ENCODE measurements around the gene SUPT4H1.
"Not testable (repeated sequence)": the region's sequence is repeated elsewhere in the genome, so short reads cannot be mapped to it uniquely, and the experiment has no call there.

DNA sequence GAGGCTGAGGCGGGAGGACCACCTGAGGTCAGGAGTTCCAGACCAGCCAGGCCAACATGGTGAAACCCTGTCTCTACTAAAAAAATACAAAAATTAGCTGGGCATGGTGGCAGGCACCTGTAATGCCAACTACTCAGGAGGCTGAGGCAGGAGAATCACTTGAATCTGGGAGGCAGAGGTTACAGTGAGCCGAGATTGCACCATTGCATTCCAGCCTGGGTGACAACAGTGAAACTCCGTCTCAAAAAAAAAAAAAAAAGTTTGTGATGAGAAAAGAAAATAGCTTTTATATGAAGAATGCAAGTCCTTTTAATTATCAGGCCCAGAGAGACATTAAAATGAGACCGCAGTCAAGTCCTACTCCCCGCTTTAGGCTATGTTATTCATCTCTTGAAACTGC lies 45.4 kb upstream of the SUPT4H1 start:
- not testable (repeated sequence) for TF ChIP-seq POLR2AphosphoS5 (IDR thresholded peaks at IDR 0.05); CTCF (IDR thresholded peaks at IDR 0.05 in 8 of 11, conservative IDR thresholded peaks at IDR 0.05 in 3 of 11)

All from spleen (tissue), 7 donors.